Neural progenitor cell (in vitro differentiated cells): ENCODE measurements around the gene LHX2. TPM values are rescaled to one million over a fixed set of nuclear protein-coding genes. Genes with fewer than 3 reads are reported as not detected.

Experiments
- DNase-seq: peaks from one replicate; pipeline ENCODE4 v3.0.0-alpha.2; 2016; ENCODE audit warnings: low spot score
- H2AFZ ChIP-seq: fragments of 200-600 bp; sonication (generic); replicated peaks from 2 replicates; pipeline ENCODE4 v1.6.1; 2016; ENCODE audit warnings: antibody characterized with exemption
- H3F3A ChIP-seq: fragments of 200-600 bp; sonication (generic); 2 replicates; pipeline ENCODE4 v1.6.1; 2016; ENCODE audit warnings: antibody characterized with exemption, low read depth
- H3K27ac ChIP-seq: fragments of 200-600 bp; sonication (generic); 2 replicates; pipeline ENCODE4 v1.5.1; 2016; ENCODE audit warnings: mild to moderate bottlenecking
- H3K27me3 ChIP-seq: fragments of 200-600 bp; sonication (generic); 2 replicates; pipeline ENCODE4 v1.6.1; 2016; ENCODE audit warnings: mild to moderate bottlenecking, moderate library complexity
- H3K36me3 ChIP-seq: fragments of 200-600 bp; sonication (generic); 2 replicates; pipeline ENCODE4 v1.5.1; 2016
- H3K4me1 ChIP-seq: fragments of 200-600 bp; sonication (generic); 2 replicates; pipeline ENCODE4 v1.6.1; 2016; ENCODE audit warnings: mixed run types
- H3K4me2 ChIP-seq: fragments of 200-600 bp; sonication (generic); 2 replicates; pipeline ENCODE4 v1.6.1; 2016
- H3K4me3 ChIP-seq: fragments of 200-600 bp; sonication (generic); 2 replicates; pipeline ENCODE4 v1.5.1; 2016
- H3K79me2 ChIP-seq: fragments of 200-600 bp; sonication (generic); 2 replicates; pipeline ENCODE4 v1.6.1; 2016; ENCODE audit warnings: low read depth
- H3K9ac ChIP-seq: fragments of 200-600 bp; sonication (generic); 2 replicates; pipeline ENCODE4 v1.6.1; 2016
- H3K9me3 ChIP-seq: fragments of 200-600 bp; sonication (generic); 2 replicates; pipeline ENCODE4 v1.5.1; 2016; ENCODE audit warnings: low read depth
- H4K20me1 ChIP-seq: fragments of 200-600 bp; sonication (generic); 2 replicates; pipeline ENCODE4 v1.6.1; 2016; ENCODE audit warnings: low read depth
- H3K27ac Mint-ChIP-seq: 3 replicates; pipeline ENCODE4 v1.8.0; 2021; ENCODE audit warnings: mixed read lengths
- H3K27me3 Mint-ChIP-seq: 2 replicates; pipeline ENCODE4 v1.8.0; 2022; ENCODE audit warnings: low read depth, mild to moderate bottlenecking, inconsistent platforms, moderate library complexity, mixed read lengths; ENCODE audit not compliant: insufficient read depth
- H3K36me3 Mint-ChIP-seq: 3 replicates; pipeline ENCODE4 v1.8.0; 2021; ENCODE audit warnings: mixed read lengths
- H3K4me1 Mint-ChIP-seq: 3 replicates; pipeline ENCODE4 v1.8.0; 2021; ENCODE audit warnings: mixed read lengths
- H3K4me3 Mint-ChIP-seq: 3 replicates; pipeline ENCODE4 v1.8.0; 2021; ENCODE audit warnings: mild to moderate bottlenecking, moderate library complexity, mixed read lengths
- H3K9me3 Mint-ChIP-seq: 3 replicates; pipeline ENCODE4 v1.8.0; 2020; ENCODE audit warnings: mixed read lengths
- EZH2 ChIP-seq: fragments of 200-600 bp; sonication (generic); IDR thresholded peaks from 2 replicates; pipeline ENCODE4 v1.6.1; 2017; ENCODE audit warnings: antibody characterized with exemption, mild to moderate bottlenecking, moderate library complexity
- EZH2phosphoT487 ChIP-seq: fragments of 200-600 bp; sonication (generic); IDR thresholded peaks from 2 replicates; pipeline ENCODE4 v1.6.1; 2017; ENCODE audit warnings: antibody characterized with exemption
- total RNA-seq: library from RNA; depleted of rRNA; stranded (reverse); fragments of >200 nt; gene quantifications from 2 replicates; pipeline ENCODE4 v1.2.3, GENCODE V29; 2015; ENCODE audit warnings: low replicate concordance
- TF ChIP-seq, protein P1 (sequence below): fragments of 200-600 bp; sonication (generic); IDR thresholded peaks from 2 replicates; pipeline ENCODE4 v1.5.1; 2017; ENCODE audit warnings: antibody characterized with exemption, mild to moderate bottlenecking

The LHX2 gene
- total RNA-seq, 1 donor from 2014 or later: 36.3 TPM

DNA sequence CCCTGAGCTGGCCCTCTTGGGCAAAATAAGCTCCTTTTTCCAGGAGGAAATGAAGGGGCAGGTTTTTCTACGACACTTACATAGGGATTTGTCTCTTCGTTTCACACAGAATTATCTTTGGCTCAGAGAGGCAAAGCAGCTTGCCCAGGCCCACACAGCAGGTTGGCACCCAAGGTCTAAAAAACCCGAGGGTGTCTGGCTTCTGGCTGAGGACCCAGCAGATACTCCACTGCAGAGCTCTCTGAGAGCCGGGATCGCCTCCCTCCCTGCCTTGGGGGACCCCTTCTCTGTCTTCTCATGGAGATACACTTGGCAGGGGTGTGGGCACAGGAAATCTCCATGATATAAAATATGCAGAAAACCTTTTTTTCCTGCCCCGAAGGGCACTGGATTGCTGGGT lies 29.0 kb upstream of the LHX2 start:
- H2AFZ ChIP-seq: no peak overlapping the region
- no peak overlapping the region for H3K4me2 ChIP-seq
- H3F3A ChIP-seq: no peaks in the 10 kb centered on the region
- DNase-seq: no peak
- H3K9ac ChIP-seq: no peak overlapping the region
- H3K4me1 Mint-ChIP-seq: peaks cover 4% of the 10 kb centered on the region
- no peak overlapping the region for H3K4me3 Mint-ChIP-seq
- no peaks in the 10 kb centered on the region for H3K36me3 ChIP-seq
- no peaks in the 10 kb centered on the region for H4K20me1 ChIP-seq
- no peak overlapping the region for H3K4me3 ChIP-seq
- H3K27me3 ChIP-seq: peaks cover 66% of the 10 kb centered on the region
- no peak overlapping the region for H3K27ac Mint-ChIP-seq
- H3K36me3 Mint-ChIP-seq: no peaks in the 10 kb centered on the region
- no peak for TF ChIP-seq EZH2
- TF ChIP-seq, protein P1, sequence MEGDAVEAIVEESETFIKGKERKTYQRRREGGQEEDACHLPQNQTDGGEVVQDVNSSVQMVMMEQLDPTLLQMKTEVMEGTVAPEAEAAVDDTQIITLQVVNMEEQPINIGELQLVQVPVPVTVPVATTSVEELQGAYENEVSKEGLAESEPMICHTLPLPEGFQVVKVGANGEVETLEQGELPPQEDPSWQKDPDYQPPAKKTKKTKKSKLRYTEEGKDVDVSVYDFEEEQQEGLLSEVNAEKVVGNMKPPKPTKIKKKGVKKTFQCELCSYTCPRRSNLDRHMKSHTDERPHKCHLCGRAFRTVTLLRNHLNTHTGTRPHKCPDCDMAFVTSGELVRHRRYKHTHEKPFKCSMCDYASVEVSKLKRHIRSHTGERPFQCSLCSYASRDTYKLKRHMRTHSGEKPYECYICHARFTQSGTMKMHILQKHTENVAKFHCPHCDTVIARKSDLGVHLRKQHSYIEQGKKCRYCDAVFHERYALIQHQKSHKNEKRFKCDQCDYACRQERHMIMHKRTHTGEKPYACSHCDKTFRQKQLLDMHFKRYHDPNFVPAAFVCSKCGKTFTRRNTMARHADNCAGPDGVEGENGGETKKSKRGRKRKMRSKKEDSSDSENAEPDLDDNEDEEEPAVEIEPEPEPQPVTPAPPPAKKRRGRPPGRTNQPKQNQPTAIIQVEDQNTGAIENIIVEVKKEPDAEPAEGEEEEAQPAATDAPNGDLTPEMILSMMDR: no peak
- no peak for TF ChIP-seq EZH2phosphoT487
- H3K4me1 ChIP-seq: no peaks in the 10 kb centered on the region
- H3K9me3 ChIP-seq: no peaks in the 10 kb centered on the region
- H3K27ac ChIP-seq: no peak overlapping the region
- no peaks in the 10 kb centered on the region for H3K9me3 Mint-ChIP-seq
- peaks cover 17% of the 10 kb centered on the region for H3K27me3 Mint-ChIP-seq
- no peaks in the 10 kb centered on the region for H3K79me2 ChIP-seq

DNA sequence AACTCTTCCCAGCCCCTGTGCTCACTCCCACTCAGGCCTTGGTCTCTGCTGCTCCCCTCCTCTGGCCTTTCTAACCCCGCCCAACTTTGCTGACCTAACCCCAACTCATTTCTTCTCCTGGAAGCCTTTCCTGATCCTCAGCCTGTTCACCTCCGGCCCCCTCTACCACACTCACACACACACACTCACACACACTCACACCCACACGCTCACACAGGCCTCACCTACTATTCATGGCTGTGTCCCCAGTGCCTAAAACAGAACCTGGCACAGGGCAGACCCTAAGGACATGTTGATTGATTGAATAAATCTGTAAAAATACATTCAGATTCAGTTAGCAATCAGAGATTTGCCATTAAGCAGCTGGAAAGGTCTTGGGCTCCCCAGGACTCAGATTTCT lies 28.5 kb upstream of the LHX2 start:
- no peak overlapping the region for H3K9ac ChIP-seq
- H3K27ac ChIP-seq: no peak overlapping the region
- TF ChIP-seq EZH2phosphoT487 (no peak), EZH2 (no peak)
- TF ChIP-seq, protein P1: no peak
- Mint-ChIP-seq H3K27me3 (peaks cover 19% of the 10 kb centered on the region), H3K27ac (no peak overlapping the region), H3K4me1 (peaks cover 4% of the 10 kb centered on the region), H3K4me3 (no peak overlapping the region), H3K36me3 (no peaks in the 10 kb centered on the region), H3K9me3 (no peaks in the 10 kb centered on the region)
- H3K4me1 ChIP-seq: no peaks in the 10 kb centered on the region
- no peak overlapping the region for H3K4me3 ChIP-seq
- H4K20me1 ChIP-seq: no peaks in the 10 kb centered on the region
- H2AFZ ChIP-seq: no peak overlapping the region
- no peaks in the 10 kb centered on the region for H3F3A ChIP-seq
- no peaks in the 10 kb centered on the region for H3K36me3 ChIP-seq
- no peak overlapping the region for H3K4me2 ChIP-seq
- no peak for DNase-seq
- H3K79me2 ChIP-seq: no peaks in the 10 kb centered on the region
- H3K9me3 ChIP-seq: no peaks in the 10 kb centered on the region
- H3K27me3 ChIP-seq: peaks cover 71% of the 10 kb centered on the region

GRCh38 chr9:123984802-123985201 lies 26.8 kb upstream of the LHX2 start:
- no peak for TF ChIP-seq EZH2phosphoT487
- TF ChIP-seq, protein P1: no peak
- no peak for TF ChIP-seq EZH2
- no peaks in the 10 kb centered on the region for H4K20me1 ChIP-seq
- H3K27me3 Mint-ChIP-seq: peaks cover 29% of the 10 kb centered on the region

GRCh38 chr9:123985869-123986268 lies 25.7 kb upstream of the LHX2 start:
- TF ChIP-seq, protein P1: no peak
- TF ChIP-seq EZH2phosphoT487 (no peak), EZH2 (no peak)
- Histone ChIP-seq H3K36me3 (no peaks in the 10 kb centered on the region), H3K79me2 (no peaks in the 10 kb centered on the region), H3K9ac (no peak overlapping the region), H3K27me3 (peaks cover 76% of the 10 kb centered on the region), H3K4me1 (no peaks in the 10 kb centered on the region), H4K20me1 (no peaks in the 10 kb centered on the region), H3K4me2 (no peak overlapping the region), H3K4me3 (no peak overlapping the region), H3K27ac (no peak overlapping the region), H3F3A (no peaks in the 10 kb centered on the region), H3K9me3 (no peaks in the 10 kb centered on the region), H2AFZ (no peak overlapping the region)
- H3K36me3 Mint-ChIP-seq: no peaks in the 10 kb centered on the region
- H3K9me3 Mint-ChIP-seq: no peaks in the 10 kb centered on the region
- no peak overlapping the region for H3K27ac Mint-ChIP-seq
- H3K4me1 Mint-ChIP-seq: peaks cover 4% of the 10 kb centered on the region
- H3K4me3 Mint-ChIP-seq: no peak overlapping the region
- peaks cover 29% of the 10 kb centered on the region for H3K27me3 Mint-ChIP-seq
- DNase-seq: no peak

More at GRCh38 chr9:123984802-123985201, 26.8 kb upstream of the LHX2 start:
- Mint-ChIP-seq H3K27ac (no peak overlapping the region), H3K36me3 (no peaks in the 10 kb centered on the region), H3K4me1 (peaks cover 4% of the 10 kb centered on the region), H3K9me3 (no peaks in the 10 kb centered on the region), H3K4me3 (no peak overlapping the region)
- H2AFZ ChIP-seq: no peak overlapping the region
- no peaks in the 10 kb centered on the region for H3K79me2 ChIP-seq
- DNase-seq: no peak
- no peak overlapping the region for H3K27ac ChIP-seq
- no peaks in the 10 kb centered on the region for H3F3A ChIP-seq
- H3K4me1 ChIP-seq: no peaks in the 10 kb centered on the region
- no peak overlapping the region for H3K9ac ChIP-seq
- H3K36me3 ChIP-seq: no peaks in the 10 kb centered on the region
- peaks cover 76% of the 10 kb centered on the region for H3K27me3 ChIP-seq
- H3K9me3 ChIP-seq: no peaks in the 10 kb centered on the region
- H3K4me2 ChIP-seq: no peak overlapping the region
- H3K4me3 ChIP-seq: no peak overlapping the region
